K562 (cell line): ENCODE measurements around the gene AP3B2. TPM values are rescaled to one million over a fixed set of nuclear protein-coding genes. Genes with fewer than 3 reads are reported as not detected.
A peak's percentile ranks its signal among the peaks of the same experiment; 100 is the strongest.

Experiments
- FOSL1 ChIP-seq: fragments of 200-800 bp; sonication (Bioruptor generic); conservative IDR thresholded peaks from 2 replicates; pipeline ENCODE4 v1.6.1; 2016; ENCODE audit warnings: missing genetic modification characterization, missing compliant biosample characterization
- FOXM1 ChIP-seq, 2 experiments: fragments of 450-650 bp in 1 of 2; sonication (generic) in 1 of 2; formaldehyde crosslinking in 1 of 2; IDR thresholded peaks; 2 replicates each; pipeline versions ENCODE4 v1.6.1 to v1.9.0; 2017 to 2022; ENCODE audit warnings: low read depth in 2 of 2, mild to moderate bottlenecking in 2 of 2, missing genetic modification reagents in 1 of 2, moderate library complexity in 1 of 2
- GATA2 ChIP-seq: sonication (generic); formaldehyde crosslinking; IDR thresholded peaks from 2 replicates; pipeline ENCODE4 v1.4.0; 2020; ENCODE audit warnings: mild to moderate bottlenecking, missing genetic modification reagents
- GTF2E2 ChIP-seq: fragments of 200-800 bp; sonication (Bioruptor generic); IDR thresholded peaks from 2 replicates; pipeline ENCODE4 v1.6.1; 2016; ENCODE audit warnings: missing genetic modification characterization, missing compliant biosample characterization
- KLF10 ChIP-seq: fragments of 250-450 bp; sonication (Bioruptor Pico); IDR thresholded peaks from 2 replicates; pipeline ENCODE4 v1.6.1; 2021; ENCODE audit warnings: matching md5 sums
- KLF13 ChIP-seq: fragments of 450-650 bp; IDR thresholded peaks from 2 replicates; pipeline ENCODE4 v1.6.1; 2016; ENCODE audit warnings: missing genetic modification characterization, low read depth, mild to moderate bottlenecking, missing compliant biosample characterization, moderate library complexity, borderline replicate concordance
- MCM2 ChIP-seq: fragments of 450-650 bp; IDR thresholded peaks from 2 replicates; pipeline ENCODE4 v1.6.1; 2017; ENCODE audit warnings: low read depth, mild to moderate bottlenecking
- NCOA2 ChIP-seq, 2 experiments: fragments of 450-650 bp; IDR thresholded peaks; 2 replicates each; pipeline ENCODE4 v1.6.1; 2018; ENCODE audit warnings: mild to moderate bottlenecking in 2 of 2, moderate library complexity in 1 of 2; ENCODE audit not compliant: partially characterized antibody in 2 of 2
- NFRKB ChIP-seq: fragments of 450-650 bp; IDR thresholded peaks from 2 replicates; pipeline ENCODE4 v1.6.1; 2016; ENCODE audit warnings: low read depth
- POLR2G ChIP-seq: fragments of 200-400 bp; formaldehyde crosslinking; IDR thresholded peaks from 2 replicates; pipeline ENCODE4 v1.6.1; 2017; ENCODE audit warnings: low read depth, mild to moderate bottlenecking, antibody characterized with exemption, low read length, moderate library complexity
- PPARD ChIP-seq: fragments of 250-450 bp; sonication (Bioruptor Pico); IDR thresholded peaks from 2 replicates; pipeline ENCODE4 v1.8.0; 2022; ENCODE audit warnings: inconsistent platforms, mild to moderate bottlenecking, moderate library complexity
- SAFB2 ChIP-seq: fragments of 200-400 bp; formaldehyde crosslinking; IDR thresholded peaks from 2 replicates; pipeline ENCODE4 v1.6.1; 2018; ENCODE audit warnings: borderline replicate concordance, low read length, low read depth, moderate library complexity; ENCODE audit not compliant: severe bottlenecking
- SMARCE1 ChIP-seq: fragments of 450-650 bp; IDR thresholded peaks from 2 replicates; pipeline ENCODE4 v1.7.1; 2016; ENCODE audit warnings: mild to moderate bottlenecking
- STAT5A ChIP-seq: IDR thresholded peaks from 2 replicates; pipeline ENCODE4 v1.6.1; 2012; ENCODE audit warnings: low read length, inconsistent platforms, borderline replicate concordance
- TCF7 ChIP-seq: sonication (generic); IDR thresholded peaks from 2 replicates; pipeline ENCODE4 v1.6.1; 2016; ENCODE audit warnings: antibody characterized with exemption, borderline replicate concordance
- polyA plus RNA-seq, 8 experiments: library from polyadenylated mRNA; depleted of rRNA in 4 of 8; stranded (reverse) in 5 of 8; unstranded in 3 of 8; fragments of >200 nt; fragmentation: Nextera tagmentation in 2 of 8; fragmentation: Illumina TruSeq in 1 of 8; extraction: Ambion mirVana in 2 of 8; extraction: Trizol in 1 of 8; gene quantifications; 2 replicates each; pipeline versions ENCODE4 v1.2.1 to v1.2.3, GENCODE V29; 2011 to 2014; ENCODE audit warnings: inconsistent platforms in 1 of 8, missing spikeins in 1 of 8
- total RNA-seq, 7 experiments: library from RNA; depleted of rRNA in 6 of 7; stranded (reverse); fragments of >200 nt in 6 of 7; fragmentation: Illumina TruSeq in 2 of 7; extraction: Trizol in 2 of 7; gene quantifications; 2 replicates each; pipeline versions ENCODE4 v1.2.1 to v1.2.3, GENCODE V29; 2011 to 2021; ENCODE audit warnings: low replicate concordance in 1 of 7
- TF ChIP-seq, protein P1 (sequence below): IDR thresholded peaks from 2 replicates; pipeline ENCODE4 v1.6.1; 2012; ENCODE audit warnings: low read depth, low read length, improper control_type of control experiment, borderline replicate concordance
- TF ChIP-seq, protein P2 (sequence below): fragments of 250-450 bp; sonication (Bioruptor Pico); IDR thresholded peaks from 2 replicates; pipeline ENCODE4 v1.5.1; 2021; ENCODE audit warnings: mild to moderate bottlenecking
- TF ChIP-seq, protein P3 (sequence below): sonication (generic); formaldehyde crosslinking; IDR thresholded peaks from 2 replicates; pipeline ENCODE4 v1.8.0; 2023; ENCODE audit warnings: mild to moderate bottlenecking, missing genetic modification reagents
- TF ChIP-seq, protein P4 (sequence below): sonication (generic); formaldehyde crosslinking; IDR thresholded peaks from 2 replicates; pipeline ENCODE4 v1.8.0; 2022; ENCODE audit warnings: mild to moderate bottlenecking, missing genetic modification reagents

Gene AP3B2
- total and polyA plus RNA-seq, 9 of the 15 experiments (the other 6 are each of a cell fraction or from before 2014, with no cell fraction given), result 0.03 to 0.15 (median 0.10) TPM; not detected in 2

DNA sequence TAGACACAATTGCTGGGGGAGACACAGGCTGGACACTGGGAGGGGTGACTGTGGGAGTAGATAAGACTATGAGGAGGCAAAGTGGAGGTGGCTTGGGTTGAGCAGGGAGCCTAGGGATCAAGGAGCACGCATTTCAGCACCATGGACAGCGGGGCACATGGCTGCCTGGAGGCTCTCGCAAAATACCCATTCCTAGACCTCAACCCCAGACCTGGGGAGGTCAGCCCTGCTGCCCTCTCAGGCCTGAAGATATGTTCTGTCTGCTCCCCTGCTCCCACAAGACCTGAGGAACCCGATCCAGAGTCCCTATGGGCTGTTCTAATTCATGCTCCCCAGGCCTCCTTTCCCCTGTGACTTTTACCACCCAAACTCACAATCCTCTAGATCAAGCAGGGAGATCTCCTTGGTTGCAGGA is 46.5 kb downstream of the AP3B2 start (continued):
- TF ChIP-seq, protein P1, sequence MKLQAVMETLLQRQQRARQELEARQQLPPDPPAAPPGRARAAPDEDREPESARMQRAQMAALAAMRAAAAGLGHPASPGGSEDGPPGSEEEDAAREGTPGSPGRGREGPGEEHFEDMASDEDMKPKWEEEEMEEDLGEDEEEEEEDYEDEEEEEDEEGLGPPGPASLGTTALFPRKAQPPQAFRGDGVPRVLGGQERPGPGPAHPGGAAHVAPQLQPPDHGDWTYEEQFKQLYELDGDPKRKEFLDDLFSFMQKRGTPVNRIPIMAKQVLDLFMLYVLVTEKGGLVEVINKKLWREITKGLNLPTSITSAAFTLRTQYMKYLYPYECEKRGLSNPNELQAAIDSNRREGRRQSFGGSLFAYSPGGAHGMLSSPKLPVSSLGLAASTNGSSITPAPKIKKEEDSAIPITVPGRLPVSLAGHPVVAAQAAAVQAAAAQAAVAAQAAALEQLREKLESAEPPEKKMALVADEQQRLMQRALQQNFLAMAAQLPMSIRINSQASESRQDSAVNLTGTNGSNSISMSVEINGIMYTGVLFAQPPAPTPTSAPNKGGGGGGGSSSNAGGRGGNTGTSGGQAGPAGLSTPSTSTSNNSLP, result no peak
- TF ChIP-seq SAFB2 (no peak), SMARCE1 (no peak), GATA2 (CRISPR knock-in tag) (no peak), NCOA2 (IDR thresholded peaks at IDR 0.05; ENCODE audit: partially characterized antibody in 2 of 2) (no peak), KLF13 (tag) (no peak), FOXM1 (IDR thresholded peaks at IDR 0.05; ENCODE audit: low read depth) (no peak), FOXM1 (CRISPR knock-in tag; IDR thresholded peaks at IDR 0.05; ENCODE audit: low read depth) (no peak; the same call in 1 of the 2 replicates), NFRKB (no peak), STAT5A (no peak), TCF7 (no peak), PPARD (CRISPR knock-in tag) (no peak), POLR2G (no peak), FOSL1 (tag) (no peak), KLF10 (CRISPR knock-in tag) (no peak), GTF2E2 (tag) (no peak), MCM2 (no peak)
- TF ChIP-seq, protein P2, sequence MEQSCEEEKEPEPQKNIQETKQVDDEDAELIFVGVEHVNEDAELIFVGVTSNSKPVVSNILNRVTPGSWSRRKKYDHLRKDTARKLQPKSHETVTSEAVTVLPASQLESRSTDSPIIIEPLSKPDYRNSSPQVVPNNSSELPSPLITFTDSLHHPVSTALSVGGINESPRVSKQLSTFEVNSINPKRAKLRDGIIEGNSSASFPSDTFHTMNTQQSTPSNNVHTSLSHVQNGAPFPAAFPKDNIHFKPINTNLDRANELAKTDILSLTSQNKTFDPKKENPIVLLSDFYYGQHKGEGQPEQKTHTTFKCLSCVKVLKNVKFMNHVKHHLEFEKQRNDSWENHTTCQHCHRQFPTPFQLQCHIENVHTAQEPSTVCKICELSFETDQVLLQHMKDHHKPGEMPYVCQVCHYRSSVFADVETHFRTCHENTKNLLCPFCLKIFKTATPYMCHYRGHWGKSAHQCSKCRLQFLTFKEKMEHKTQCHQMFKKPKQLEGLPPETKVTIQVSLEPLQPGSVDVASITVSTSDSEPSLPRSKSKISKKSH (CRISPR knock-in tag), result no peak
- TF ChIP-seq, protein P3, sequence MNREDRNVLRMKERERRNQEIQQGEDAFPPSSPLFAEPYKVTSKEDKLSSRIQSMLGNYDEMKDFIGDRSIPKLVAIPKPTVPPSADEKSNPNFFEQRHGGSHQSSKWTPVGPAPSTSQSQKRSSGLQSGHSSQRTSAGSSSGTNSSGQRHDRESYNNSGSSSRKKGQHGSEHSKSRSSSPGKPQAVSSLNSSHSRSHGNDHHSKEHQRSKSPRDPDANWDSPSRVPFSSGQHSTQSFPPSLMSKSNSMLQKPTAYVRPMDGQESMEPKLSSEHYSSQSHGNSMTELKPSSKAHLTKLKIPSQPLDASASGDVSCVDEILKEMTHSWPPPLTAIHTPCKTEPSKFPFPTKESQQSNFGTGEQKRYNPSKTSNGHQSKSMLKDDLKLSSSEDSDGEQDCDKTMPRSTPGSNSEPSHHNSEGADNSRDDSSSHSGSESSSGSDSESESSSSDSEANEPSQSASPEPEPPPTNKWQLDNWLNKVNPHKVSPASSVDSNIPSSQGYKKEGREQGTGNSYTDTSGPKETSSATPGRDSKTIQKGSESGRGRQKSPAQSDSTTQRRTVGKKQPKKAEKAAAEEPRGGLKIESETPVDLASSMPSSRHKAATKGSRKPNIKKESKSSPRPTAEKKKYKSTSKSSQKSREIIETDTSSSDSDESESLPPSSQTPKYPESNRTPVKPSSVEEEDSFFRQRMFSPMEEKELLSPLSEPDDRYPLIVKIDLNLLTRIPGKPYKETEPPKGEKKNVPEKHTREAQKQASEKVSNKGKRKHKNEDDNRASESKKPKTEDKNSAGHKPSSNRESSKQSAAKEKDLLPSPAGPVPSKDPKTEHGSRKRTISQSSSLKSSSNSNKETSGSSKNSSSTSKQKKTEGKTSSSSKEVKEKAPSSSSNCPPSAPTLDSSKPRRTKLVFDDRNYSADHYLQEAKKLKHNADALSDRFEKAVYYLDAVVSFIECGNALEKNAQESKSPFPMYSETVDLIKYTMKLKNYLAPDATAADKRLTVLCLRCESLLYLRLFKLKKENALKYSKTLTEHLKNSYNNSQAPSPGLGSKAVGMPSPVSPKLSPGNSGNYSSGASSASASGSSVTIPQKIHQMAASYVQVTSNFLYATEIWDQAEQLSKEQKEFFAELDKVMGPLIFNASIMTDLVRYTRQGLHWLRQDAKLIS (CRISPR knock-in tag), result peak; percentile 68; the same call in 1 of the 2 replicates
- TF ChIP-seq, protein P4, sequence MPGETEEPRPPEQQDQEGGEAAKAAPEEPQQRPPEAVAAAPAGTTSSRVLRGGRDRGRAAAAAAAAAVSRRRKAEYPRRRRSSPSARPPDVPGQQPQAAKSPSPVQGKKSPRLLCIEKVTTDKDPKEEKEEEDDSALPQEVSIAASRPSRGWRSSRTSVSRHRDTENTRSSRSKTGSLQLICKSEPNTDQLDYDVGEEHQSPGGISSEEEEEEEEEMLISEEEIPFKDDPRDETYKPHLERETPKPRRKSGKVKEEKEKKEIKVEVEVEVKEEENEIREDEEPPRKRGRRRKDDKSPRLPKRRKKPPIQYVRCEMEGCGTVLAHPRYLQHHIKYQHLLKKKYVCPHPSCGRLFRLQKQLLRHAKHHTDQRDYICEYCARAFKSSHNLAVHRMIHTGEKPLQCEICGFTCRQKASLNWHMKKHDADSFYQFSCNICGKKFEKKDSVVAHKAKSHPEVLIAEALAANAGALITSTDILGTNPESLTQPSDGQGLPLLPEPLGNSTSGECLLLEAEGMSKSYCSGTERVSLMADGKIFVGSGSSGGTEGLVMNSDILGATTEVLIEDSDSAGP (CRISPR knock-in tag), result peak; percentile 55; the same call in 1 of the 2 replicates
